Measurements from ENCODE around the gene SPATA6L. TPM values are rescaled to one million over a fixed set of nuclear protein-coding genes. Genes with fewer than 3 reads are reported as not detected.

SPATA6L gene
- total RNA-seq, 2 donors from 2014 or later = 3.6 to 10.9 TPM

DNA sequence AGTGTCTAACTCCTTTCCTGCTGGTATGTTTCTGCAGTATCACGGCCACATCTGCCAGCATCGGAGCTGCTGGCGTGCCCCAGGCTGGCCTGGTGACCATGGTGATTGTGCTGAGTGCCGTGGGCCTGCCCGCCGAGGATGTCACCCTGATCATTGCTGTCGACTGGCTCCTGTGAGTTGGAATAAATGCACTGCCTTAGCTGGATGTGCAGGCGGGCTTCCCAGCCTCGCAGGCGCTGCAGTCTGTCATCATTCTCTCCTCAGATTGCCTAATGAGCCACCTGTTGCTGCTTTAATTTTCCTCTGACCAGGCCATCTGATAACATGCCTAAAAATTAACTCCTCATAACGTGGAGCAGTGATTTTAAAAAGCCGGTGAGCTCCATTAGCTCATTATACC is 83.3 kb downstream of the SPATA6L start:
- Histone ChIP-seq H3K4me3 (no peak overlapping the region), H3K27me3 (no peaks in the 10 kb centered on the region), H3K27ac (no peak overlapping the region), H3K9me3 (no peaks in the 10 kb centered on the region), H3K4me1 (no peaks in the 10 kb centered on the region), H3K36me3 (replicated peaks in 1 of 2; ENCODE audit: insufficient read depth in 1 of 2, low read depth in 2 of 2) (no peaks in the 10 kb centered on the region)
- 84 to 89% methylated on average over 12 of the region's 12 CpGs for WGBS, 2 donors
- DNase-seq = peak in 2 of 4 donors; percentile 14 to 19
- no peak for ATAC-seq
- TF ChIP-seq, protein P1, sequence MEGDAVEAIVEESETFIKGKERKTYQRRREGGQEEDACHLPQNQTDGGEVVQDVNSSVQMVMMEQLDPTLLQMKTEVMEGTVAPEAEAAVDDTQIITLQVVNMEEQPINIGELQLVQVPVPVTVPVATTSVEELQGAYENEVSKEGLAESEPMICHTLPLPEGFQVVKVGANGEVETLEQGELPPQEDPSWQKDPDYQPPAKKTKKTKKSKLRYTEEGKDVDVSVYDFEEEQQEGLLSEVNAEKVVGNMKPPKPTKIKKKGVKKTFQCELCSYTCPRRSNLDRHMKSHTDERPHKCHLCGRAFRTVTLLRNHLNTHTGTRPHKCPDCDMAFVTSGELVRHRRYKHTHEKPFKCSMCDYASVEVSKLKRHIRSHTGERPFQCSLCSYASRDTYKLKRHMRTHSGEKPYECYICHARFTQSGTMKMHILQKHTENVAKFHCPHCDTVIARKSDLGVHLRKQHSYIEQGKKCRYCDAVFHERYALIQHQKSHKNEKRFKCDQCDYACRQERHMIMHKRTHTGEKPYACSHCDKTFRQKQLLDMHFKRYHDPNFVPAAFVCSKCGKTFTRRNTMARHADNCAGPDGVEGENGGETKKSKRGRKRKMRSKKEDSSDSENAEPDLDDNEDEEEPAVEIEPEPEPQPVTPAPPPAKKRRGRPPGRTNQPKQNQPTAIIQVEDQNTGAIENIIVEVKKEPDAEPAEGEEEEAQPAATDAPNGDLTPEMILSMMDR (IDR thresholded peaks at IDR 0.05) = no peak
- no peak for TF ChIP-seq POLR2A (IDR thresholded peaks at IDR 0.05)
- intact Hi-C loops (cut with DNase I) = no loop called here

DNA sequence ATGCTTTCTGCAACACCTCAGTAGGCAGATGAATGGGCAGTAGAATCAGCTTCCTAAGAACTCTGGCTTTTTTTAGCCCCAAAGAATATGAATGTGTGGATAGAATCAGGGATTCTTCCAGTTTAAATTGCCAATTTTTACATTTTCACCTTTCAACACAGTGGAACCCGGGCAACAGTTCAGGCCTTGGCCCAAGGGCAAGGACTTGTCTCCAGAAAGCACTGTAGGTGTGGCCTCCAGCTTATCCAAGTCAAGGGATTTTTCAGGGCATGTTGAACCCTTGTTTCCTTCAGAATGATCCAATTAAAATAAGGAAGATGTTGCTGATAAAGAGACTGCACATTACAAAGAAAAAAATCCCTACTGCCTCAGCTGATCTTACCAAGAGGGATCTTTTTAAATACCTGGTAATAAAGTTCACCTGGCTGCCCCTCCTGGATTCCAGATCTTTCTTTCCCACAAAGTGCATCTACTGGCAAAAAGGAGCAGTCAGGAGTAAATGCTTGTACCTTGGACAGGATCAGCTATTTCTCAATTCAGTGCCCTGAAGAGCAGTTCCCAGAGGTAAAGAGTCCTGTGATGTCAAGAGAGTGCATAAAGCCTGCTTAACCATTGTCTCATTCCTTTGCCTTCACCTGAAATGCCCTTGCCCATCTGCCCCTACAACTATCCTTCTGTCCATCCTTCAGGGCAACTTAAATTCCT is 84.3 kb downstream of the SPATA6L start:
- H3K4me1 ChIP-seq = no peaks in the 10 kb centered on the region
- 65 to 88% methylated on average over 1 of the region's 1 CpG for WGBS, 2 donors
- intact Hi-C loops (cut with DNase I) = no loop called here
- TF ChIP-seq POLR2A (IDR thresholded peaks at IDR 0.05) = no peak
- TF ChIP-seq, protein P1 (IDR thresholded peaks at IDR 0.05) = no peak
- H3K4me3 ChIP-seq = no peak overlapping the region
- no peak for ATAC-seq
- H3K36me3 ChIP-seq (replicated peaks in 1 of 2; ENCODE audit: insufficient read depth in 1 of 2, low read depth in 2 of 2) = no peaks in the 10 kb centered on the region
- no peak for DNase-seq
- no peaks in the 10 kb centered on the region for H3K27me3 ChIP-seq
- H3K9me3 ChIP-seq = no peaks in the 10 kb centered on the region
- H3K27ac ChIP-seq = no peak overlapping the region

DNA sequence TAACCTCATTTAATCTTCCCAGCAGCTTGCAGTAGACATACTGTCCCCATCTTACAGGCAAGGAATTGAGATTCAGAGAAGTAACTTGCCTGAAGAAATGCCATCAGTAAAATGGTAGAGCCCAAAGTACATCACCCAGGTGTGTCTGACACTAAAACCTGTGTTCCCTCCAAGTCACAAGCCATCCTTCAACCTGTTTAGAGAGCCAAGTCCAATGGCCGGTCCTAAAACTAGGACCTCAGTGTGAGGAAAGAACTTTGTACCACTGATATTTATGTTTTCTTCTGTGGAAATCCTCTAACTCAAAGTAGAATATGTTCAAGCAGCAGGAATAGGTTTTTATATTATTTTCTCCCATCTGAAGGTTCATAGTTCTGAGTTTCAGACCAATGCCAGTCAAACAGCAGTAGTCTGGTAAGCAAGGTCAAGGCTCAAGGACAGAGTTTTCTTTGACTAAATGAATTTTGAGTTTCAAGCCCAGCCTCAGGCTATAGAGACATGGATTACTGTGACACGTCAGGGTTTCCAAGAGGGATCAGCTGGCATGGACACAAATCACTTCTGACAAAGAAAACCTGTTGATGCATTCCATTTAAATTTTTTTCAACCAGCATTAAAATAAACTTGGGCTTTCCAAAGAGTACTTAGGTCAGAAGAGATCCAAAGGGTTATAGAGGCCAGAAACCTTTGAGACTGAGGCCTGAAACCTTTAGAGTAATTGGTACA is 85.1 kb downstream of the SPATA6L start:
- intact Hi-C loops (cut with DNase I) = no loop called here
- Histone ChIP-seq H3K36me3 (replicated peaks in 1 of 2; ENCODE audit: insufficient read depth in 1 of 2, low read depth in 2 of 2) (no peaks in the 10 kb centered on the region), H3K27me3 (no peaks in the 10 kb centered on the region), H3K4me1 (no peaks in the 10 kb centered on the region), H3K27ac (no peak overlapping the region), H3K4me3 (no peak overlapping the region), H3K9me3 (no peaks in the 10 kb centered on the region)
- TF ChIP-seq, protein P1 (IDR thresholded peaks at IDR 0.05) = no peak
- TF ChIP-seq POLR2A (IDR thresholded peaks at IDR 0.05) = no peak
- no peak for ATAC-seq
- 76 to 87% methylated on average over 2 of the region's 2 CpGs for WGBS, 2 donors
- no peak for DNase-seq

DNA sequence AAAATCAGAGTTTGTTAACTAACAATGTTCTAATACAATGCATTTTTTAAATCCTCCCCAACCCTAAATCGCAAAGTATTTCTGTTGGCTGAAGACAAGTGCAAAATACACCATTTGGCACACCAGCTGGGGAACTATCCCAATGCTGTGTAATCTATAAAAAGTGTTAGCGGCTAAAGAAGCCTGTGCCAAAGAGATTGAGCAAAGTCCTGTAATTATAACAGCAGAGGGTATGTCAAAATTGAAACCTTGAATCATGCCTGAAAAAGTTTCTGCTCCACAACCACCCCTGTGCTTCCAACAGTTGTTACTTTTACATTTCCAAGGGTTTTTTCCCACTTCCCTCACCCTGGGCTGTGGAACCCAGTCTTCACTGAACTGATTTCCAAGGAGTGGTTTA is 87.3 kb downstream of the SPATA6L start:
- DNase-seq (no peak), ATAC-seq (no peak)
- 75 to 83% methylated on average over 2 of the region's 2 CpGs for WGBS, 2 donors
- TF ChIP-seq POLR2A (IDR thresholded peaks at IDR 0.05) = no peak
- TF ChIP-seq, protein P1 (IDR thresholded peaks at IDR 0.05) = no peak
- no peaks in the 10 kb centered on the region for H3K4me1 ChIP-seq
- H3K36me3 ChIP-seq (replicated peaks in 1 of 2; ENCODE audit: insufficient read depth in 1 of 2, low read depth in 2 of 2) = no peaks in the 10 kb centered on the region
- no peaks in the 10 kb centered on the region for H3K9me3 ChIP-seq
- no peak overlapping the region for H3K27ac ChIP-seq
- H3K4me3 ChIP-seq = no peak overlapping the region
- H3K27me3 ChIP-seq = no peaks in the 10 kb centered on the region
- intact Hi-C loops (cut with DNase I) = no loop called here

All from body of pancreas (tissue), 4 donors.